ENCODE results near the gene LDB2. TPM values are rescaled to one million over a fixed set of nuclear protein-coding genes. Genes with fewer than 3 reads are reported as not detected.

The LDB2 gene
- total RNA-seq, 1 experiment from 2014 or later: not detected

DNA sequence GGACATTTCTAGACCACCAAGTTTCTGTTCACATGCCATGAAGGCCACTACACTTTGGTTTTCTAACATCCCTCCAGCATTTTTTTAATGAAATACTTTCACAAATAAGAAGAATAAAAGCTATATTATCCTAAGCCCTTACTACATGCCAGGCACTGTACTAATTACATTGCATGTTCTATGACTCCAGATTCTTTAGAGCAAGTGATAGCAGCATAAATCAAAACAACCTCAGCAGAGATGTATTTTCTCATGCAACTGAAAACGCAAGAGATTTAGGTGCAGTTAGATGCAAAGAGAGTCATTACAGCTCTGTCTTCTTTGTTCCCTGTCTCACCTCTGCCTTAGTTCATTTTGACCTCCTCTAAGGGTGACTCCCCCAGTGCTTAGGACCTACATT, 230.0 kb downstream of the LDB2 start:
- H3K4me2 ChIP-seq: no peak overlapping the region
- no peak overlapping the region for H2AFZ ChIP-seq
- no peaks in the 10 kb centered on the region for H3K36me3 ChIP-seq (ENCODE audit: low read depth)
- TF ChIP-seq, protein P1, sequence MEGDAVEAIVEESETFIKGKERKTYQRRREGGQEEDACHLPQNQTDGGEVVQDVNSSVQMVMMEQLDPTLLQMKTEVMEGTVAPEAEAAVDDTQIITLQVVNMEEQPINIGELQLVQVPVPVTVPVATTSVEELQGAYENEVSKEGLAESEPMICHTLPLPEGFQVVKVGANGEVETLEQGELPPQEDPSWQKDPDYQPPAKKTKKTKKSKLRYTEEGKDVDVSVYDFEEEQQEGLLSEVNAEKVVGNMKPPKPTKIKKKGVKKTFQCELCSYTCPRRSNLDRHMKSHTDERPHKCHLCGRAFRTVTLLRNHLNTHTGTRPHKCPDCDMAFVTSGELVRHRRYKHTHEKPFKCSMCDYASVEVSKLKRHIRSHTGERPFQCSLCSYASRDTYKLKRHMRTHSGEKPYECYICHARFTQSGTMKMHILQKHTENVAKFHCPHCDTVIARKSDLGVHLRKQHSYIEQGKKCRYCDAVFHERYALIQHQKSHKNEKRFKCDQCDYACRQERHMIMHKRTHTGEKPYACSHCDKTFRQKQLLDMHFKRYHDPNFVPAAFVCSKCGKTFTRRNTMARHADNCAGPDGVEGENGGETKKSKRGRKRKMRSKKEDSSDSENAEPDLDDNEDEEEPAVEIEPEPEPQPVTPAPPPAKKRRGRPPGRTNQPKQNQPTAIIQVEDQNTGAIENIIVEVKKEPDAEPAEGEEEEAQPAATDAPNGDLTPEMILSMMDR (conservative IDR thresholded peaks at IDR 0.05): no peak
- no peak for TF ChIP-seq EZH2 (IDR thresholded peaks at IDR 0.05; ENCODE audit: low read depth)
- no peaks in the 10 kb centered on the region for H3K9me3 ChIP-seq (ENCODE audit: insufficient read depth, low read depth)
- intact Hi-C loops (cut with micrococcal nuclease; ENCODE audit: unreplicated experiment): no loop called here
- no peaks in the 10 kb centered on the region for H3K9me2 ChIP-seq (ENCODE audit: insufficient read depth)
- no peak overlapping the region for H3K27ac ChIP-seq
- no peaks in the 10 kb centered on the region for H3K27me3 ChIP-seq (ENCODE audit: insufficient read depth, low read depth)
- no TSS peak for BruUV-seq (replicated peaks)
- ChIA-PET POLR2A (ENCODE audit: unreplicated experiment) (no interaction called here), CTCF (interaction anchor here (0.5 kb wide), 1 partner anchor 233 kb away, joined by 3 read pairs; no protein-coding TSS in a partner anchor)
- no peaks in the 10 kb centered on the region for H3K4me1 ChIP-seq (replicated peaks; ENCODE audit: insufficient read depth)
- no peak for DNase-seq
- H3K79me2 ChIP-seq (ENCODE audit: low read depth): no peaks in the 10 kb centered on the region
- no peaks in the 10 kb centered on the region for H4K20me1 ChIP-seq (ENCODE audit: insufficient read depth)
- H3F3A ChIP-seq (ENCODE audit: insufficient read depth, low read depth): no peaks in the 10 kb centered on the region
- no peak overlapping the region for H3K4me3 ChIP-seq

DNA sequence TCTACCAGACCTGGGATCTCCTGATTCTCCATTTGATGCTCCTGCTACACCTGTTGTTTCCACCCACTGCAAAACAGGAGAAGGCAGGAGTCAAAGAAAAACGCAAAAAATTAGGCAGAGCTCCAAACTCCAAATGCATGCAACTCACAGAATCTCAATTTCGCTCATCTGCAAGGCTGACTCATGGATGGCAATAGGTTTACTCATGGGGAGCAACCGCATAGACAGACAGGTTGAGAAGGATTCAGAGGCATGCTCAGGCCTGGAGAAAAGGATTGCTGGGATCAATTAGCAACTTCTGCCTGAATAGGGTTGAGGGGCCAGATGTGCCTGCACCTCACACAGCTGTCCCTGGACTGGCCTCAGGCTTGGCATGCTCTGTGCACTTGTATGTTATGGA, 231.0 kb downstream of the LDB2 start:
- no peak for DNase-seq
- Histone ChIP-seq H3K9me2 (ENCODE audit: insufficient read depth) (no peaks in the 10 kb centered on the region), H3K36me3 (ENCODE audit: low read depth) (no peaks in the 10 kb centered on the region), H3K79me2 (ENCODE audit: low read depth) (no peaks in the 10 kb centered on the region), H3K27ac (no peak overlapping the region), H3K4me2 (no peak overlapping the region), H4K20me1 (ENCODE audit: insufficient read depth) (no peaks in the 10 kb centered on the region), H3K27me3 (ENCODE audit: insufficient read depth, low read depth) (no peaks in the 10 kb centered on the region), H3K4me3 (no peak overlapping the region), H2AFZ (no peak overlapping the region), H3K4me1 (replicated peaks; ENCODE audit: insufficient read depth) (no peaks in the 10 kb centered on the region), H3K9me3 (ENCODE audit: insufficient read depth, low read depth) (no peaks in the 10 kb centered on the region), H3F3A (ENCODE audit: insufficient read depth, low read depth) (no peaks in the 10 kb centered on the region)
- ChIA-PET POLR2A (ENCODE audit: unreplicated experiment) (no interaction called here), CTCF (no interaction called here)
- intact Hi-C loops (cut with micrococcal nuclease; ENCODE audit: unreplicated experiment): no loop called here
- no TSS peak for BruUV-seq (replicated peaks)
- TF ChIP-seq EZH2 (IDR thresholded peaks at IDR 0.05; ENCODE audit: low read depth): no peak
- TF ChIP-seq, protein P1 (conservative IDR thresholded peaks at IDR 0.05): no peak

DNA sequence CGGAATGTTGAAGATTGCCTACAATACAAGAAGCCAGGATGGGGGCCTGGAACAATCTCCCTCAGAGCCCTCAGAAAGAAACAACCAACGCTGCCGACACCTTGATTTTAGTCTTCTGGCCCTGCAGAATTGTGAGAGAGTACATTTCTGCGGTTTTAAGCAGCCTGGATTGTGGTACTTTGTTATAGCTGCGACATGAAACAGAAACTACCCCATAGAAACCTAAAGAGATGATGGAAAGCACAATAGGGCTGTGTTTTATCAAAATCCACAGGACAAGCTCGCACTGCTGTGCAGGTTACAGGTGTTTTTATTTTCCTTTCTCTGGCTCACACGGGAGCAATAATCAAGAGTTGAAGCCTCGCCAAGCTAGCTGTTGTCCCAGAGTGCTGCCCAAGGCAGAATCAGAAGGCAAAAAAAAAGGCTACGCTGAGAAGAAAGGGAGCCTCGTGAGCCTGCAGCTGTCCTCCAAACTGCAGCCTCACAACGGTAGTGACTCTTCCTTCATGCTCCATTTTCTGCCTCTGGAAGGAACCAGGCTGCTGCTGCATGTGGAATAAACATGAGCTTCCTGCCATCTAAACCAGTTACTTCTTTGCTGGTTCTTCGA, 232.4 kb downstream of the LDB2 start:
- H3K4me3 ChIP-seq: no peak overlapping the region
- H3K79me2 ChIP-seq (ENCODE audit: low read depth): no peaks in the 10 kb centered on the region
- TF ChIP-seq EZH2 (IDR thresholded peaks at IDR 0.05; ENCODE audit: low read depth): no peak
- TF ChIP-seq, protein P1 (conservative IDR thresholded peaks at IDR 0.05): no peak
- H3K27me3 ChIP-seq (ENCODE audit: insufficient read depth, low read depth): no peaks in the 10 kb centered on the region
- H3K4me2 ChIP-seq: no peak overlapping the region
- H3K27ac ChIP-seq: no peak overlapping the region
- H3K9me3 ChIP-seq (ENCODE audit: insufficient read depth, low read depth): no peaks in the 10 kb centered on the region
- no peaks in the 10 kb centered on the region for H3K9me2 ChIP-seq (ENCODE audit: insufficient read depth)
- no peaks in the 10 kb centered on the region for H3F3A ChIP-seq (ENCODE audit: insufficient read depth, low read depth)
- intact Hi-C loops (cut with micrococcal nuclease; ENCODE audit: unreplicated experiment): no loop called here
- H3K36me3 ChIP-seq (ENCODE audit: low read depth): no peaks in the 10 kb centered on the region
- no peaks in the 10 kb centered on the region for H4K20me1 ChIP-seq (ENCODE audit: insufficient read depth)
- H2AFZ ChIP-seq: no peak overlapping the region
- no peak for DNase-seq
- ChIA-PET POLR2A (ENCODE audit: unreplicated experiment) (no interaction called here), CTCF (no interaction called here)
- H3K4me1 ChIP-seq (replicated peaks; ENCODE audit: insufficient read depth): no peaks in the 10 kb centered on the region
- BruUV-seq (replicated peaks): no TSS peak
